Coronary artery (tissue), 2 donors: Measurements from ENCODE around the gene AGMO.

Source experiments
- DNase-seq: peaks from one replicate; pipeline ENCODE4 v3.0.0-alpha.2; 2017; ENCODE audit warnings: low spot score
- H3K27ac ChIP-seq, 2 donors: fragments of 200-600 bp; sonication (generic); one replicate each; pipeline ENCODE4 v1.5.1; 2016 to 2019
- H3K4me3 ChIP-seq: fragments of 200-600 bp; sonication (generic); 2 replicates; pipeline ENCODE4 v1.5.1; 2016; ENCODE audit warnings: mild to moderate bottlenecking, moderate library complexity
- CTCF ChIP-seq: fragments of 200-600 bp; sonication (generic); IDR thresholded peaks from one replicate; pipeline ENCODE4 v1.5.1; 2019; ENCODE audit warnings: antibody characterized with exemption

Gene AGMO

GRCh38 chr7:15176089-15176488 lies 385.7 kb downstream of the AGMO start:
- no peak overlapping the region for H3K4me3 ChIP-seq
- H3K27ac ChIP-seq, result no peak overlapping the region
- no peak for TF ChIP-seq CTCF
- no peak for DNase-seq

- no peak for TF ChIP-seq CTCF
- Histone ChIP-seq H3K4me3 (no peak overlapping the region), H3K27ac (no peak overlapping the region)
- no peak for DNase-seq
These were observed 386.7 kb downstream of the AGMO start for GRCh38 chr7:15175152-15175551.

- Histone ChIP-seq H3K4me3 (no peak overlapping the region), H3K27ac (no peak overlapping the region)
- TF ChIP-seq CTCF, result no peak
- DNase-seq, result no peak
These were observed 387.3 kb downstream of the AGMO start for GRCh38 chr7:15174485-15174884.

GRCh38 chr7:15168489-15168888 lies 393.3 kb downstream of the AGMO start:
- Histone ChIP-seq H3K4me3 (no peak overlapping the region), H3K27ac (no peak overlapping the region)
- DNase-seq, result no peak
- TF ChIP-seq CTCF, result no peak

GRCh38 chr7:15167912-15168311 lies 393.9 kb downstream of the AGMO start:
- no peak for DNase-seq
- H3K4me3 ChIP-seq, result no peak overlapping the region
- no peak overlapping the region for H3K27ac ChIP-seq
- TF ChIP-seq CTCF, result no peak

- no peak for TF ChIP-seq CTCF
- no peak for DNase-seq
- Histone ChIP-seq H3K27ac (no peak overlapping the region), H3K4me3 (no peak overlapping the region)
These were observed 395.2 kb downstream of the AGMO start for GRCh38 chr7:15166620-15167019.

- H3K27ac ChIP-seq, result no peak overlapping the region
- no peak for TF ChIP-seq CTCF
- no peak overlapping the region for H3K4me3 ChIP-seq
- DNase-seq, result no peak
These were observed 402.6 kb downstream of the AGMO start for GRCh38 chr7:15159261-15159660.
